PC-3 (cell line): ENCODE measurements around the gene CACHD1. TPM values are rescaled to one million over a fixed set of nuclear protein-coding genes. Genes with fewer than 3 reads are reported as not detected.

ENCODE experiments used
- ATAC-seq: fragments of 200-7000 bp; cut with Tn5 transposase; 2 replicates; pipeline ENCODE4 v1.9.1; 2020; ENCODE audit warnings: mild to moderate bottlenecking, moderate library complexity
- BruUV-seq: library from RNA; stranded (reverse); fragments of 400-500 nt; replicated peaks from 2 replicates; lab custom pipeline; 2021; lab: Mats Ljungman, UMichigan
- CTCF ChIA-PET: fragments of 300-600 bp; sonication (Branson Sonifier 250); formaldehyde crosslinking; loops from one replicate; lab custom pipeline; 2022; ENCODE audit warnings: antibody characterized with exemption; lab: Charles Lee
- POLR2A ChIA-PET: fragments of 300-600 bp; sonication (Branson Sonifier 250); formaldehyde crosslinking; loops from one replicate; lab custom pipeline; 2022; ENCODE audit warnings: antibody characterized with exemption; ENCODE audit not compliant: unreplicated experiment; lab: Charles Lee
- DNase-seq: peaks from one replicate; pipeline ENCODE4 v3.0.0-alpha.2; 2015
- H2AFZ ChIP-seq: fragments of 300-600 bp; sonication (generic); 2 replicates; pipeline ENCODE4 v1.6.0; 2016; ENCODE audit warnings: antibody characterized with exemption, low read length
- H3F3A ChIP-seq: fragments of 300-600 bp; sonication (generic); one replicate; pipeline ENCODE4 v1.6.0; 2017; ENCODE audit warnings: antibody characterized with exemption, low read length, control low read depth, mild to moderate bottlenecking; ENCODE audit not compliant: unreplicated experiment
- H3K27ac ChIP-seq: fragments of 300-600 bp; sonication (generic); 2 replicates; pipeline ENCODE4 v1.5.1; 2016; ENCODE audit warnings: mild to moderate bottlenecking, low read length
- H3K27me3 ChIP-seq: fragments of 300-600 bp; sonication (generic); 2 replicates; pipeline ENCODE4 v1.6.1; 2016; ENCODE audit warnings: low read length, mixed read lengths
- H3K36me3 ChIP-seq: fragments of 300-600 bp; sonication (generic); 2 replicates; pipeline ENCODE4 v1.6.1; 2016; ENCODE audit warnings: low read depth, mixed run types, low read length, mixed read lengths
- H3K4me1 ChIP-seq: fragments of 300-600 bp; sonication (generic); 2 replicates; pipeline ENCODE4 v1.5.1; 2016; ENCODE audit warnings: low read length; ENCODE audit not compliant: insufficient read depth
- H3K4me2 ChIP-seq: fragments of 300-600 bp; sonication (generic); 2 replicates; pipeline ENCODE4 v1.6.0; 2016; ENCODE audit warnings: low read length
- H3K4me3 ChIP-seq: fragments of 300-600 bp; sonication (generic); 2 replicates; pipeline ENCODE4 v1.5.1; 2016; ENCODE audit warnings: mild to moderate bottlenecking, low read length, mixed read lengths
- H3K79me2 ChIP-seq: fragments of 300-600 bp; sonication (generic); 2 replicates; pipeline ENCODE4 v1.6.1; 2017; ENCODE audit warnings: low read length, mixed read lengths
- H3K9ac ChIP-seq: fragments of 300-600 bp; sonication (generic); 2 replicates; pipeline ENCODE4 v1.6.0; 2016; ENCODE audit warnings: mild to moderate bottlenecking, low read length
- H3K9me2 ChIP-seq: fragments of 300-600 bp; sonication (generic); replicated peaks from 2 replicates; pipeline ENCODE4 v1.6.1; 2016; ENCODE audit warnings: mixed run types, low read length, mixed read lengths
- H3K9me3 ChIP-seq: fragments of 300-600 bp; sonication (generic); 2 replicates; pipeline ENCODE4 v1.6.1; 2016; ENCODE audit warnings: low read length, mixed read lengths
- H4K20me1 ChIP-seq: fragments of 300-600 bp; sonication (generic); 2 replicates; pipeline ENCODE4 v1.6.1; 2016; ENCODE audit warnings: low read length, mixed read lengths
- EZH2 ChIP-seq: fragments of 300-600 bp; sonication (generic); IDR thresholded peaks from one replicate; pipeline ENCODE4 v1.6.1; 2017; ENCODE audit warnings: antibody characterized with exemption, mild to moderate bottlenecking, low read length; ENCODE audit not compliant: unreplicated experiment
- EZH2phosphoT487 ChIP-seq: fragments of 300-600 bp; sonication (generic); IDR thresholded peaks from 2 replicates; pipeline ENCODE4 v1.6.1; 2018; ENCODE audit warnings: mild to moderate bottlenecking, antibody characterized with exemption, low read length, borderline replicate concordance
- intact Hi-C: fragments of 100-400 bp; cut with micrococcal nuclease; formaldehyde crosslinking; loops from 2 replicates; pipeline ENCODE4 v1.9.0; 2023
- total RNA-seq: library from RNA; depleted of rRNA; stranded (reverse); fragments of >200 nt; gene quantifications from 2 replicates; pipeline ENCODE4 v1.2.3, GENCODE V29; 2014
- TF ChIP-seq, protein P1 (sequence below): fragments of 300-600 bp; sonication (generic); conservative IDR thresholded peaks from 2 replicates; pipeline ENCODE4 v1.5.1; 2017; ENCODE audit warnings: antibody characterized with exemption, low read depth, mild to moderate bottlenecking, low read length

CACHD1 gene
- total RNA-seq, 1 experiment from 2014 or later, result 6.6 TPM

DNA sequence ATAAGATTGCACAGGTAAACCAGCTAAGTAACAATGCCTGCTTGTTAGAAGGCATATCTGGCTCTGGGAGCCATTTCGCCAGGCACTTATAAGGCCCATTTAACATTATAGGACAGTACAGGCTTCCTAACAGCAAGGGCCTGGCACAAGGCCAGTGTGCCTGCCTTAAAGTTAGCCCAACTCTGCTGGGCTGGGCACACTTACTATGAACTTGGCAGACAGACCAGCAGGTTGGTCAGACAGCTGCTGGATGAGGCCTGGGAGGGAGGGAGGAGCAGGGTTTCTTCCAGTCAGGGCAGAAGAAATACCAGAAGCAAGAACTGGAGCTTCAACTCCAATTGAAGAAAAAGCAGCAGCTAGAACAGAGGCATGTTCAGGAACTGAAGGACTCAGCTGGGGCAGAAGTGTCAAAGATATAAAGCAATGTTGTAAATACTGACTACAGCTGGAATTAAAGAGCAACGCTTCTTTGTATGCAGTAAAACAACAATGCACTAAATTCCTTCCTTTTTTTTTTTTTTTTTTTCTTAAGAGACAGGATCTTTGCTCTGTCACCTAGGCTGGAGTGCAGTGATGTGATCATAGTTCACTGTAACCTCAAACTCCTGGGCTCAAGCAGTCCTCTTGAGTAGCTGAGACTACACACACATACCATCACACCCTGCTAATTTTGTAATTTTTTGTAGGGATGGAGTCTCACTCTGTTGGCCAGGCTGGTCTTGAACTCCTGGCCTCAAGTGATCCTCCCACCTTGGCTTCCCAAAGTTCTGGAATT lies 4.9 kb downstream of the CACHD1 start:
- H4K20me1 ChIP-seq, result peaks cover 3% of the 10 kb centered on the region; the same call in 1 of the 2 replicates
- H3K27me3 ChIP-seq, result no peaks in the 10 kb centered on the region
- no peaks in the 10 kb centered on the region for H3F3A ChIP-seq
- H3K9me3 ChIP-seq, result no peaks in the 10 kb centered on the region
- TF ChIP-seq EZH2, result no peak
- TF ChIP-seq, protein P1, sequence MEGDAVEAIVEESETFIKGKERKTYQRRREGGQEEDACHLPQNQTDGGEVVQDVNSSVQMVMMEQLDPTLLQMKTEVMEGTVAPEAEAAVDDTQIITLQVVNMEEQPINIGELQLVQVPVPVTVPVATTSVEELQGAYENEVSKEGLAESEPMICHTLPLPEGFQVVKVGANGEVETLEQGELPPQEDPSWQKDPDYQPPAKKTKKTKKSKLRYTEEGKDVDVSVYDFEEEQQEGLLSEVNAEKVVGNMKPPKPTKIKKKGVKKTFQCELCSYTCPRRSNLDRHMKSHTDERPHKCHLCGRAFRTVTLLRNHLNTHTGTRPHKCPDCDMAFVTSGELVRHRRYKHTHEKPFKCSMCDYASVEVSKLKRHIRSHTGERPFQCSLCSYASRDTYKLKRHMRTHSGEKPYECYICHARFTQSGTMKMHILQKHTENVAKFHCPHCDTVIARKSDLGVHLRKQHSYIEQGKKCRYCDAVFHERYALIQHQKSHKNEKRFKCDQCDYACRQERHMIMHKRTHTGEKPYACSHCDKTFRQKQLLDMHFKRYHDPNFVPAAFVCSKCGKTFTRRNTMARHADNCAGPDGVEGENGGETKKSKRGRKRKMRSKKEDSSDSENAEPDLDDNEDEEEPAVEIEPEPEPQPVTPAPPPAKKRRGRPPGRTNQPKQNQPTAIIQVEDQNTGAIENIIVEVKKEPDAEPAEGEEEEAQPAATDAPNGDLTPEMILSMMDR, result no peak
- no peak for TF ChIP-seq EZH2phosphoT487
- intact Hi-C loops, result loop anchor here (5.0 kb wide), 4 partner anchors 107 to 347 kb away; no protein-coding TSS in a partner anchor
- no peaks in the 10 kb centered on the region for H3K9me2 ChIP-seq
- ChIA-PET CTCF (interaction anchor here (0.5 to 0.6 kb wide), 2 partner anchors 22 to 103 kb away, joined by 3 to 5 read pairs; no protein-coding TSS in a partner anchor), POLR2A (interaction anchor here (0.6 kb wide), 1 partner anchor 24 kb away, joined by 6 read pairs; no protein-coding TSS in a partner anchor)
- no peak overlapping the region for H3K27ac ChIP-seq
- H3K4me2 ChIP-seq, result no peak overlapping the region
- peaks cover 32% of the 10 kb centered on the region for H3K79me2 ChIP-seq
- peak; percentile 45 for ATAC-seq
- H2AFZ ChIP-seq, result no peak overlapping the region
- peaks cover 32% of the 10 kb centered on the region for H3K4me1 ChIP-seq
- H3K36me3 ChIP-seq, result no peaks in the 10 kb centered on the region
- H3K9ac ChIP-seq, result no peak overlapping the region
- DNase-seq, result peak; percentile 72
- BruUV-seq, result no TSS peak
- H3K4me3 ChIP-seq, result no peak overlapping the region

- Histone ChIP-seq H3K79me2 (peaks cover 25% of the 10 kb centered on the region), H3K36me3 (no peaks in the 10 kb centered on the region), H3K27me3 (no peaks in the 10 kb centered on the region), H3K4me3 (no peak overlapping the region), H3K9me2 (no peaks in the 10 kb centered on the region), H3K9me3 (no peaks in the 10 kb centered on the region), H3F3A (no peaks in the 10 kb centered on the region), H3K4me2 (no peak overlapping the region), H2AFZ (no peak overlapping the region), H3K27ac (no peak overlapping the region), H3K4me1 (peaks cover 24% of the 10 kb centered on the region), H4K20me1 (peaks cover 3% of the 10 kb centered on the region; the same call in 1 of the 2 replicates), H3K9ac (no peak overlapping the region)
- ChIA-PET CTCF (no interaction called here), POLR2A (no interaction called here)
- ATAC-seq (no peak), DNase-seq (peak; percentile 29)
- no TSS peak for BruUV-seq
- TF ChIP-seq EZH2phosphoT487, result no peak
- TF ChIP-seq EZH2, result no peak
- TF ChIP-seq, protein P1, result no peak
- intact Hi-C loops, result no loop called here
Measured at GRCh38 chr1:64476251-64476952, 6.5 kb downstream of the CACHD1 start.
